K562 (cell line): Measurements from ENCODE around the gene UIMC1.

Source experiments
- ATF7 ChIP-seq: fragments of 450-650 bp; IDR thresholded peaks from 2 replicates; pipeline ENCODE4 v1.7.1; 2014; ENCODE audit warnings: mild to moderate bottlenecking, moderate library complexity
- BRD4 ChIP-seq: fragments of 200-600 bp; sonication (generic); IDR thresholded peaks from 2 replicates; pipeline ENCODE4 v1.6.1; 2017; ENCODE audit warnings: inconsistent platforms
- CHD2 ChIP-seq: IDR thresholded peaks from 2 replicates; pipeline ENCODE4 v1.6.1; 2011; ENCODE audit warnings: low read depth, low read length
- KAT7 ChIP-seq: sonication (generic); formaldehyde crosslinking; IDR thresholded peaks from 2 replicates; pipeline ENCODE4 v1.8.0; 2022; ENCODE audit warnings: missing genetic modification reagents, mild to moderate bottlenecking, borderline replicate concordance
- LCOR ChIP-seq: sonication (generic); formaldehyde crosslinking; IDR thresholded peaks from 2 replicates; pipeline ENCODE4 v1.8.0; 2022; ENCODE audit warnings: mild to moderate bottlenecking, missing genetic modification reagents
- STAT5A ChIP-seq: IDR thresholded peaks from 2 replicates; pipeline ENCODE4 v1.6.1; 2012; ENCODE audit warnings: low read length, inconsistent platforms, borderline replicate concordance
- TAF1 ChIP-seq: IDR thresholded peaks from 2 replicates; pipeline ENCODE4 v1.6.1; 2011; ENCODE audit warnings: mild to moderate bottlenecking, low read length, moderate library complexity; ENCODE audit not compliant: insufficient read depth, control insufficient read depth, severe bottlenecking; ENCODE audit errors: extremely low read depth
- TF ChIP-seq, protein P1 (sequence below), 3 experiments: IDR thresholded peaks in 2 of 3; conservative IDR thresholded peaks in 1 of 3; 2 replicates each; pipeline ENCODE4 v1.5.1; 2011 to 2012; ENCODE audit warnings: low read length in 3 of 3, mild to moderate bottlenecking in 3 of 3, control low read depth in 2 of 3, improper control_type of control experiment in 1 of 3, inconsistent platforms in 1 of 3, low read depth in 1 of 3, mixed read lengths in 1 of 3, moderate library complexity in 1 of 3; ENCODE audit not compliant: insufficient read depth in 2 of 3
- TF ChIP-seq, protein P2 (sequence below): sonication (generic); formaldehyde crosslinking; IDR thresholded peaks from 2 replicates; pipeline ENCODE4 v1.8.1; 2023; ENCODE audit warnings: mild to moderate bottlenecking, missing genetic modification reagents

DNA sequence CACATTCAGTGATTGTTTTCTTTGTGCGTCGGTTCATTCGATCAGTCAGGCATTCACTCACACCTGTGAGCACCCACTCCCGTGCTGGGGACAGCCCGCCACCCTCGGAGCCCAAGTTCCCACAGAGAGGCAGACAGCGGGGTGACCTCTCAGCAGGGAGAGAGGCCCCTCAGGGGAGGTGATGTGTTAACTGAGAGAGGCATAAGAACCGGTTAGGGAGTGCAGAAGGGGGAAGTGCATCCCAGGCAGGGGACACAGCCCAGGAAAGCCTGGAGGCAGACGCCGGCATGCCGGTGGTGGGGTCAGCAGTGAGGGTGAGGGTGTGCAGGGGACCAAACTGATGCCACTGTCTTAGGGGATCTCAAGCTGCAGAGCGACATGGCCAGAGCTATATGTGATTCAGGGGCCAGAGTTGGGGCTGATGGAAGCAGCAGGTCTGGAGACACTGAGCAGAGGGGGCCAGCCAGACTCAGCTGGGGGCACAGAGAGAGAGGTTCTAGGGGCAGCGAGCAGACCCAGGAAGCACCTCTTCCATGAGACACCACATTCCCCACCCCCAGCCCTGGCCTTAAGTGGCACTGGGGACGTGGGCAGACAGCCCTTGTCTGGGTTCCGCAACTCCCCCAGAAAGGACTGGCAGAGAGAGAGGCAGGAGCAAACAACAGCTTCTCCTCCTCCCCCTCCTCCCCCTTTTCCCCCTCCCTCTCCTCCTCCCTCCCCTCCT lies 143.4 kb downstream of the UIMC1 start:
- no peak for TF ChIP-seq CHD2
- TF ChIP-seq, protein P1, sequence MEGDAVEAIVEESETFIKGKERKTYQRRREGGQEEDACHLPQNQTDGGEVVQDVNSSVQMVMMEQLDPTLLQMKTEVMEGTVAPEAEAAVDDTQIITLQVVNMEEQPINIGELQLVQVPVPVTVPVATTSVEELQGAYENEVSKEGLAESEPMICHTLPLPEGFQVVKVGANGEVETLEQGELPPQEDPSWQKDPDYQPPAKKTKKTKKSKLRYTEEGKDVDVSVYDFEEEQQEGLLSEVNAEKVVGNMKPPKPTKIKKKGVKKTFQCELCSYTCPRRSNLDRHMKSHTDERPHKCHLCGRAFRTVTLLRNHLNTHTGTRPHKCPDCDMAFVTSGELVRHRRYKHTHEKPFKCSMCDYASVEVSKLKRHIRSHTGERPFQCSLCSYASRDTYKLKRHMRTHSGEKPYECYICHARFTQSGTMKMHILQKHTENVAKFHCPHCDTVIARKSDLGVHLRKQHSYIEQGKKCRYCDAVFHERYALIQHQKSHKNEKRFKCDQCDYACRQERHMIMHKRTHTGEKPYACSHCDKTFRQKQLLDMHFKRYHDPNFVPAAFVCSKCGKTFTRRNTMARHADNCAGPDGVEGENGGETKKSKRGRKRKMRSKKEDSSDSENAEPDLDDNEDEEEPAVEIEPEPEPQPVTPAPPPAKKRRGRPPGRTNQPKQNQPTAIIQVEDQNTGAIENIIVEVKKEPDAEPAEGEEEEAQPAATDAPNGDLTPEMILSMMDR (IDR thresholded peaks at IDR 0.05 in 2 of 3, conservative IDR thresholded peaks at IDR 0.05 in 1 of 3; ENCODE audit: insufficient read depth in 2 of 3, low read depth in 1 of 3, low read length in 3 of 3), result no peak
- TF ChIP-seq KAT7 (CRISPR knock-in tag), result no peak
- TF ChIP-seq, protein P2, sequence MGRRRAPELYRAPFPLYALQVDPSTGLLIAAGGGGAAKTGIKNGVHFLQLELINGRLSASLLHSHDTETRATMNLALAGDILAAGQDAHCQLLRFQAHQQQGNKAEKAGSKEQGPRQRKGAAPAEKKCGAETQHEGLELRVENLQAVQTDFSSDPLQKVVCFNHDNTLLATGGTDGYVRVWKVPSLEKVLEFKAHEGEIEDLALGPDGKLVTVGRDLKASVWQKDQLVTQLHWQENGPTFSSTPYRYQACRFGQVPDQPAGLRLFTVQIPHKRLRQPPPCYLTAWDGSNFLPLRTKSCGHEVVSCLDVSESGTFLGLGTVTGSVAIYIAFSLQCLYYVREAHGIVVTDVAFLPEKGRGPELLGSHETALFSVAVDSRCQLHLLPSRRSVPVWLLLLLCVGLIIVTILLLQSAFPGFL (CRISPR knock-in tag), result no peak
- no peak for TF ChIP-seq BRD4
- no peak for TF ChIP-seq TAF1
- TF ChIP-seq LCOR (CRISPR knock-in tag), result no peak
- TF ChIP-seq STAT5A, result no peak
- TF ChIP-seq ATF7, result no peak
